Islet of Langerhans (tissue), 1 donor: ENCODE results near the gene UBE2E3.
A peak's percentile ranks its signal among the peaks of the same experiment; 100 is the strongest.
"Not testable (repeated sequence)": the region's sequence is repeated elsewhere in the genome, so short reads cannot be mapped to it uniquely, and the experiment has no call there.

Experiments used
- FAIRE-seq: peaks from one replicate; lab custom pipeline; 2011; peaks lifted over from hg19 to GRCh38; lab: Jason Lieb, UNC

UBE2E3 gene

DNA sequence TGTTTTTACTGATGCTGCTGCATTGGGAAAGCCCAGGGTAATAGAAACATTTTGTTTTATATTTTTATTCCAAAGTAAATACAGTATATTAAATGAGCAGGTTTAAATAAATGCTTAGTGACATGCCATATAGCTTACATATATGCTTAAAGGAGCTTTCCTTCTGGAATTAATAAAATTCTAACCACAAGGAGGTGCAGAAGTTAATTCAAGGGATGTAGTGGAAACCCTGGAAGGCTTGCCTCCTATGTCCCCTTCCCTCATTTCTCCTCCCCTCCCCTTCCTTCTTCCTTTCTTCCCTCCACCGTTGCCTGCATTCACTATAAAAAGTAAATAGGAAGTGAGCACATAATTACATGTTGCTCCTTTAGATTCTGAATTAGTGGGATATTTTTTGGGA, 96.3 kb downstream of the UBE2E3 start:
- FAIRE-seq = no peak

DNA sequence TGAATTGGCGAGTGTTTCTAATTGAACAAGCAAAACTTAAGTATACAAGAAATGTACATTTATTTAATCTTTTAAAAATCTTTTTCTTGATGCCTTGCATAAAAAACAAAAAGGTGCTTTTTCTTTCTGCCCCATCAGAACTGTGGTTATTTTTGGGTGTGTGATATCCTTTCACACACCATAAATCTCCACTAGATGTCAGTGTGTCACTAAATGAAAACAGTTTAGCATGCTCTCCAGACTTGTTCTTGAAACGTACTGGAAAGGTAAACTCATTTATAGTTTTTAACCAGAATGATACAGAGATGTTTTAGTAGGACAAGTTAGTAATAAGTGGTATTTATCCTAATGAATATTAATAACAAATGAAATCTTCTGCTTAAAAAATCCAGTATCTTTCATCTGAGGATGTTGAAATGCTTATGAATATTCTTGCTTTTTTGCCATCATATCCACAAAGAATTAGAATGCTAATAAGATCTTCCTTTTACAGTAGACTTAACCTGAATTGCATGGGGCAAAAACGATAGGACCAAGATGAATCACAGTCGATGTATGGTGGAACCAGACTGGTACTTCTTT, 96.8 kb downstream of the UBE2E3 start:
- FAIRE-seq = peak; percentile 97

DNA sequence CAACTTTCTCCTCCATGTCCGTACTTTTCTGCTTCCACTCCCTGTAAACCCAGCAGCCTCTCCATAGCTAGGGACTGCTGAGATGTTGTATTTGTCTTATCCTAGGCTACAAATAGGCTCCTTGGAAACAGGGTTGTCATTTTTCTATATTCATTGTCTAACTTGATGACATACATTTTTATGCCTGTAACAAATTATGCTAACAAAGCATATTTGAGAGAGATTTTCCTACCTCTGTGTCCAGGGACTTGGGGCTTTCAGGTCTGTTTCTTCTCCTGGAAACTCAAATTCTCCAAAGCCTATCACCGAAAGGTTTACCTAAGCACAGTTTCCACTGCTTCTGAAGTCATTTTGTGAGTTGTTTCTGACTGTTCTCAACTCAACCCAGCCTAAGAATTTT, 102.7 kb downstream of the UBE2E3 start:
- FAIRE-seq = no peak

DNA sequence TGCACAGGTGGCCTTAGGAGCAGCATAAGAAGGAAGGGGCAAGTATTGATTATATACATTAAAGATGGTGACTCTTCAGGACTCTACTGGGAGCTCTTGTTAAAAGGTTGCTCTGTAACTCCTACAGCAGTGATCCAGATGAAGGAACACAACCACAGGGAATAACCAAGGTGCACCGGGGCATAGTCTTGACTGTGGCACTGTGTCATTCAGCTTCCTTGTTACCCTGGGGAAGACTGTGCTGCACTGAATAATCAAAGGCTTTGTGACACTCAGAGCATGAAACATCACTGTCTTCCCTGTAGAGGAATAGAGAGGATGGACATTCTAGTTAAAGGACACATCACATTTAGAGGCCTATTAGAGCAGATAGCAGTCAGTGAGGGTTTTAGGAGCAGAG, 105.3 kb downstream of the UBE2E3 start:
- FAIRE-seq = no peak

DNA sequence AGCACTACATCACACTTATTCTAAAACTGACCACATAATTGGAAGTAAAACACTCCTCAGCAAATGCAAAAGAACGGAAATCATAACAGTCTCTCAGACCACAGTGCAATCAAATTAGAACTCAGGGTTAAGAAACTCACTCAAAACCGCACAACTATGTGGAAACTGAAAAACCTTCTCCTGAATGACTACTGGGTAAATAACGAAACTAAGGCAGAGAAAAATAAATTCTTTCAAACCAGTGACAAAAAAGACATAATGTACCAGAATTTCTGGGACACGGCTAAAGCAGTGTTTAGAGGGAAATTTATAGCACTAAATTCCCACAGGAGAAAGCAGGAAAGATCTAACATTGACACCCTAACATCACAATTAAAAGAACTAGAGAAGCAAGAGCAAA, 111.5 kb downstream of the UBE2E3 start:
- not testable (repeated sequence) for FAIRE-seq

DNA sequence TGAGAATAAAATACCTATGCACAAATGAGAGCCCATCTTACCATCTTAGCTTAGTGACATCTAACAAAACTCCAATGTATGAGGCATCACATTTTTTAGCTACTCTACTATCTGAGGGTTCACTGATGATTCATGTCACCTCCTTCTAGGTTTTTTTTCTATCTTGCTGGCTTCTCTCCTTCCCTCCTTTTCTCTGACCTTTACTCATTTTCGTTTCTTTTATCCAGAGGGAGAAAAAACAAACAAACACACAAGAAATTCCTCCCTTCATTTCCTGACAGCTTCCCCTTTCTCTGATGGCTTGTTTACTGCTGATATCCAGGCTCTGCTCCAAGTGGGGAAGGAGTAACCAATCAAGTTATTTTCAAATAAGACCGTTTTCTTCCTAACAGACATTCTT, 115.1 kb downstream of the UBE2E3 start:
- FAIRE-seq = no peak

DNA sequence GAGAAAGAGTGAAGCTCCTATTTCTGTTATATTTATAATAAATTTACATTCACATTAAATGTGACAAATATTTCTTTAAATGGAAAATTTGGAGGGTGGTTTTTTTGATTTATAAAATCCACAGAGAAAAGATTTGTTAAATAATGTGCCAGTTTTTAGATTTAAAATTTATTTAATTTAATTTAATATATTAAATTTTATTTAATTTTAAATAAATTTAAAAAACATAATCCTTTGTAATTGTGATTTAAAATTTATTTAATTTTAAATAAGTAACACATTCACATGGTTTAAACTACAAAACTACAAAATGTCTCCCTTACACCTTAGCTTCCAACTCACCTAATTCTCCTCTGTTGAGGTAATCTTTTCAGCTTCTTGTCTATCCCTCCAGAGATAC, 123.3 kb downstream of the UBE2E3 start:
- FAIRE-seq = no peak

DNA sequence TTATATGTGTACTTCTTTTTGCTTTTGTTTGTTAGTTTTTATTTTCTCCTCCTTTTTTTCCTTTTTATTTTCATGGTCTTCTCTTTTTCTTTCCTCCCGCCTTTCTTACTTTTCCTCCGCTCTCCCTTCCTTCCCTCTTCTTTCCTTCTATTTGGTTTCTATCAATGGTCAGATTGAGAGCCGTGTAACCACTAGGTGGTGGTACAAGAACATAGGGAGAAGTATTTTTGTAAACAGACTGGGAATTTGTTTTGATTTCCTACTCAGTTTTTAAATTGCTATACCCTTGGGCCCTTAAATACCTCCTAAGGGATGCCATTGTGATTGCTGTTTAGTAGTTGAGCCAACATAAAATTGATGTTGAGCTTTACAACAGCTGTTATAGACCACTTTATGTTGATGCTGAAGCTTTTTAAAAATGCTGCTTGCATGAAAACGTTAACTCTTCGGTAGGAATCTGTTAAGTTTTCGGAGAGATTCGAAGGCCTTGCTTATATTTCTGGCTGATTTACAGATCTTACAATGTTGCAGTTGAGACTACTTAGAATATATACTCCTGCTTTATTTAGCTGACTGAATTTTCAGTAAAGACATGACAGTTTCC, 124.2 kb downstream of the UBE2E3 start:
- peak; percentile 92 for FAIRE-seq

DNA sequence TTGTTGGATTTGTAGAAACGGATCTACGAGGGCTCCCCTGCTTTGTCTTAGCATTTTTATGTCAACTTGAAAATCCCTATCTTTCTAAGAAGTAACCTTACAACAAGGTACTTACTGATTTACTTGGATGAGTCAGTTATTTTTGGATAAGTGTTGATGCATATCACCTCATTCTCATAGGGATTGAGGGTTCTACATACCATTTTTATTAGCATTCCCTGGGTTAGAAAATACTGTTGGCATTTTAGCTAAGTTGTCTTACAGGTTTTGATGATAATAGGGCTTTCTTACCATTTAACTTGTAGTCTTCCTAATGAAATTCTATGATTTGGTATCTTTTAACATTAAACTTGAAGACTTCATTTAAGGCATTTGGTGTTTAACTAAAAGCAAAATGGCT, 125.2 kb downstream of the UBE2E3 start:
- FAIRE-seq = no peak

DNA sequence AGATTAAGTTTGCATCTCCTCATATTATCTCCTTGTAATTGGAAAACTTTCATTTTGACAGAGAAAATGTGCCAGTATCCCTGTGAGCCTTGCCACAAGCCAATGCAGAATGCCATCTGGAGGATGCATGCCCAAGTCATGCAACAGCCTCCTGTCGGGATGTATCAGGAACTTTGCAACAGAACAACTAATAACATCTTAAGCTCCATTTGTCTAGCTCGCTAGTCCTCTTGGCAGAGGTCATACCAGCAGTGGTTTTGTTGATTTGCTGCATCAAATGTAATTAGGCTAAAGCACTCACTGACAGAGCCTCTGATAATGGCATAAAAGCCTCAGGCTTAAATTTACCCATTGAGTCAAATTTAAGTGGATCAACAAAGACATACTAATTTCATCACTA, 125.8 kb downstream of the UBE2E3 start:
- no peak for FAIRE-seq

DNA sequence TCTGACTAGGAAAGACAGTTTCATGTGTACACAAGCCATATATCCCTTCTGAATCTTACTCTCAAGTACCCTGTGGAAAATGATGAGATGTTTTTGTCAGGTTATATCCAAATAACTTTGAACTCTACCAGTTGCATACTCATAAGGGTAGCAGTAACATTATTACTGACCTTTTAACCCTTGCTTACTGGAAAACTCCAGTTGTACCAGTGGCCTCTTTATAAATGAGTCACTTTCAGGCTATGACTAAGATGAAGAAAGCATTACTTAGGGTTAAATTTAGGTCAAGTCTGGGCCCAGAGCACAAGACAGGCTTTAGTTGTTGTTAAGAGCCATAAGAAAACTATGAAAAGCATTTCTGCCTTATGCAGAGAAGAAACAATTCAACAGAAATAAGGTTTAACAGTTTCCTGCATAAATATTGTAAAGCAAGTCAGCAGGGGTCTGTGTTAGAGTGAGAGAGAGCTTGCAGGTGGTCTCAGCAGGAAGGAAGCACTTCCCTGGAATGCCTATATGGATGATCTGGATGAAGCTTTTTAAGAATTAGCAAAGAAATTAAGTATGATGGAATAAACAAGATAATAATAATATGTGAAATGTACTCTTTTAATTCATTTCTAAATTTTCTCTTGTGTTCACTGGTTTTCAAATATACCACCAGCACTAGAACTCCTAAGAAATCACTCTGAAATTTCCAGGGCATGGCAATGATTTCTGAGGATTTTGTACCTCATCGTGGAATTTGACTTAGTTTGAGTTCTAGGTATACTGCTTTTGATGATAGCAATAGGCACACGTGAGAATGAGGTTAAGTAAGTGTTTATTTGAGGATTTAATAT, 126.6 kb downstream of the UBE2E3 start:
- no peak for FAIRE-seq

DNA sequence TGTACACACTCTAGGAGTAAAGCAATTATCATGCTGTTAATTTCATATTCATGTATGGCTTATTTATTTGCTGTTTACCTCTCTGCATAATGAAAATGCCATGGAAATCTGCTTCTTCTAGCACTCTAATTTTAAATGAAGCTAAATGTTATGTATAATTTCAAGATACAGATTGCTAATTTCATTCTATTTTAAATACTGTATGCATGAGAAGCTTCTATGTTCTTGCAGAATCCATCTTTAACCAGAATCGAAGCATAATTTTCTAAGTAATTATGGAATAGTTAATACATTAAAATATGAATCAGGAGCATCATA, 127.2 kb downstream of the UBE2E3 start:
- no peak for FAIRE-seq

DNA sequence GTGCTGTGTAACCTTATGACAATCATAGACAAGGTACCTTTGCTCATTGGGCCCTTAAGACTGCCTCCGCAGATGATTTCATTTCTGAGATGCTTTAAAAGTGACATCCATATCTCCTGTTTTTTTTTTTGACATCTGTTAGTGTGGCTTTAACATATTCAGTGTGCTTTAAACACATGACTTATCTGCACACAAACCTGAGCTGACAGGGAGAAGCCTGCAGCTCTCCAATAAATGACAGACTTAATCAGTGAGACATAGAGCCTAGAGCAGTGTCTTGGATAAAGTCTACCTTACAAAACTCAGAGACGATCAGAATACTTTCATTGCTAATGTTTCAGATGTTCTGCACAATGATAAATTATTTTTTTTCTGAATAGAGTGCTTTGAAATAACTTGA, 130.7 kb downstream of the UBE2E3 start:
- FAIRE-seq = no peak

DNA sequence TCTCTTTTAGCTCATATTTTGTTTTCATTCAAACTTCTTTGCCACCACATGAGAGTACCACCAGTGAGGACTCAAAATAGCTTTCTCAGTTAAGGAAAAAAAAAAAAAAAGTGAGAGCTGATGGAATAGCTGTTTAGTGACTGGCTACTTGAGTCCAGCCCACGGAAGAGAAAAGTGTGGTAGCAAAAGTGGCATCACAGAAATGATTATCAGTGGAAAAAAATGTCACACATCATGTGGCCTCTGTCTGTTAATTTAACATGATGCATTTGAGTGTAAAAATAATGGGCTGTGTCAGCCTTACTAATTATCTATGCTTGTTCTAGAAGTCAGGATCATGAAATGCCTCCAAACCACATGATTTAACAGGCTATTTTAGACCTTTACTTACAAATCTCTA, 132.5 kb downstream of the UBE2E3 start:
- FAIRE-seq = no peak
